Spleen (tissue), 7 donors: ENCODE measurements around the gene TSKS.

ENCODE experiments used
- CTCF ChIP-seq, 11 experiments: fragments of 200-600 bp in 7 of 11; fragments of 450-650 bp in 4 of 11; sonication (generic) in 4 of 11; IDR thresholded peaks in 8 of 11; conservative IDR thresholded peaks in 3 of 11; 1 replicate in 7 of 11; 2 replicates in 4 of 11; pipeline versions ENCODE4 v1.4.0 to v1.8.0; 2016 to 2021; ENCODE audit warnings: antibody characterized with exemption in 11 of 11, inconsistent platforms in 4 of 11, mild to moderate bottlenecking in 1 of 11
- POLR2A ChIP-seq, 3 donors: fragments of 450-650 bp; IDR thresholded peaks; one replicate each; pipeline ENCODE4 v1.5.1; 2017; ENCODE audit warnings: antibody characterized with exemption in 3 of 3, mild to moderate bottlenecking in 1 of 3
- POLR2AphosphoS5 ChIP-seq, 3 donors: sonication (generic); formaldehyde crosslinking; IDR thresholded peaks; one replicate each; pipeline ENCODE4 v1.5.1; 2017; ENCODE audit warnings: antibody characterized with exemption in 3 of 3
- donor health status: DM: no; HTN: no; CAD: no; lungs with moderate emphysema.
- donor health status: DM: no; HTN: no; CAD: no.
- donor health status: DM: no; HTN: no; CAD: no.

GRCh38 chr19:49758292-49758691 is 4.8 kb downstream of the TSKS start:
- TF ChIP-seq CTCF (IDR thresholded peaks at IDR 0.05 in 8 of 11, conservative IDR thresholded peaks at IDR 0.05 in 3 of 11): no peak
- peak in 1 of 3 donors; percentile 38 for TF ChIP-seq POLR2AphosphoS5 (IDR thresholded peaks at IDR 0.05)
- TF ChIP-seq POLR2A (IDR thresholded peaks at IDR 0.05): no peak
